C4-2B (cell line): ENCODE data around the gene PASD1.

Source experiments
- H3K27ac ChIP-seq: fragments of 450-650 bp; 2 replicates; pipeline ENCODE4 v1.5.1; 2017
- ZFX ChIP-seq: fragments of 450-650 bp; IDR thresholded peaks from 2 replicates; pipeline ENCODE4 v1.6.1; 2017
- TF ChIP-seq, protein P1 (sequence below): fragments of 450-650 bp; conservative IDR thresholded peaks from 2 replicates; pipeline ENCODE4 v1.5.1; 2017; ENCODE audit warnings: mild to moderate bottlenecking

Gene PASD1

GRCh38 chrX:151596282-151596681, 32.8 kb downstream of the PASD1 start:
- TF ChIP-seq, protein P1, sequence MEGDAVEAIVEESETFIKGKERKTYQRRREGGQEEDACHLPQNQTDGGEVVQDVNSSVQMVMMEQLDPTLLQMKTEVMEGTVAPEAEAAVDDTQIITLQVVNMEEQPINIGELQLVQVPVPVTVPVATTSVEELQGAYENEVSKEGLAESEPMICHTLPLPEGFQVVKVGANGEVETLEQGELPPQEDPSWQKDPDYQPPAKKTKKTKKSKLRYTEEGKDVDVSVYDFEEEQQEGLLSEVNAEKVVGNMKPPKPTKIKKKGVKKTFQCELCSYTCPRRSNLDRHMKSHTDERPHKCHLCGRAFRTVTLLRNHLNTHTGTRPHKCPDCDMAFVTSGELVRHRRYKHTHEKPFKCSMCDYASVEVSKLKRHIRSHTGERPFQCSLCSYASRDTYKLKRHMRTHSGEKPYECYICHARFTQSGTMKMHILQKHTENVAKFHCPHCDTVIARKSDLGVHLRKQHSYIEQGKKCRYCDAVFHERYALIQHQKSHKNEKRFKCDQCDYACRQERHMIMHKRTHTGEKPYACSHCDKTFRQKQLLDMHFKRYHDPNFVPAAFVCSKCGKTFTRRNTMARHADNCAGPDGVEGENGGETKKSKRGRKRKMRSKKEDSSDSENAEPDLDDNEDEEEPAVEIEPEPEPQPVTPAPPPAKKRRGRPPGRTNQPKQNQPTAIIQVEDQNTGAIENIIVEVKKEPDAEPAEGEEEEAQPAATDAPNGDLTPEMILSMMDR = no peak
- no peak for TF ChIP-seq ZFX
- H3K27ac ChIP-seq = no peak overlapping the region

- no peak for TF ChIP-seq ZFX
- TF ChIP-seq, protein P1 = no peak
- no peak overlapping the region for H3K27ac ChIP-seq
These were observed 41.5 kb downstream of the PASD1 start for GRCh38 chrX:151604931-151605330.

GRCh38 chrX:151609222-151609621, 45.7 kb downstream of the PASD1 start:
- TF ChIP-seq ZFX = no peak
- TF ChIP-seq, protein P1 = no peak

DNA sequence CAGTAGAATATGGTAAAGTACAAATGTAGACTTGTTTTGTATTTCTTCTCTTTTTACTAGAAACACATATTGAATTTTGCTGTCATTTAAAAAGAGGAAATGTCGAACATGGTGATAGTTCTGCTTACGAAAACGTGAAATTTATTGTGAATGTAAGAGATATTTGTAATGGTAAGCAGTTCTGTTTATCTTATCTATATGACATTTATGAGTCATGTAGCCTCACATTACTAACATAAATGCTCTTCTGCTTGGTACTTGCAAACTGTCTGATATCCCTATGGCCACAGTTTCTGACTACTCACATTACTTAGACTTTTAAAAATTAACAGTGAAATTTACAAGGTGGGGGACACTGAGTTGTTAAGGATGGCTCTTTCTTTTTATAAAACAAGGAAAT, 57.9 kb downstream of the PASD1 start:
- TF ChIP-seq, protein P1 = no peak
- TF ChIP-seq ZFX = no peak
- no peak overlapping the region for H3K27ac ChIP-seq

More at GRCh38 chrX:151609222-151609621, 45.7 kb downstream of the PASD1 start:
- no peak overlapping the region for H3K27ac ChIP-seq

DNA sequence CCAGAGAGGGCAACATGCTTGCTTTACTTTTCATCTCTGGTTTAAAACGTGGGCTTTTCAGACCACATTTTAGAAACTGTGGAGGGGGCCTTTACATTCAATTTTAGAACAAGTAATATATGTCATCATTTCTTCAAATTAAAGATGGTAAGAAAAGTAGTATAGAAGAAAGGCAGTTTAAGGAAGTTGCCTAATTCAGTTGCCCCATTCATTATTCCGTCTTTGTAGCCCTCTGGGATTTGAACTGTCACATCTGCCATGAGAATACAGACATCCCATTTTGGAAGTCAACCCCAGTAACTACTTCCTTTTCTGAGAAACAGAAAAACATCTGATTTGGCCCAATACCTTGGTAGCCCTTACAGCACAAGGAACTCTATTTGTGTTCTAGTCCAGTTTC, 61.2 kb downstream of the PASD1 start:
- TF ChIP-seq ZFX = no peak
- TF ChIP-seq, protein P1 = no peak
- no peak overlapping the region for H3K27ac ChIP-seq

- TF ChIP-seq, protein P1 = no peak
- no peak for TF ChIP-seq ZFX
- no peak overlapping the region for H3K27ac ChIP-seq
These were observed 68.3 kb downstream of the PASD1 start for GRCh38 chrX:151631822-151632221.

DNA sequence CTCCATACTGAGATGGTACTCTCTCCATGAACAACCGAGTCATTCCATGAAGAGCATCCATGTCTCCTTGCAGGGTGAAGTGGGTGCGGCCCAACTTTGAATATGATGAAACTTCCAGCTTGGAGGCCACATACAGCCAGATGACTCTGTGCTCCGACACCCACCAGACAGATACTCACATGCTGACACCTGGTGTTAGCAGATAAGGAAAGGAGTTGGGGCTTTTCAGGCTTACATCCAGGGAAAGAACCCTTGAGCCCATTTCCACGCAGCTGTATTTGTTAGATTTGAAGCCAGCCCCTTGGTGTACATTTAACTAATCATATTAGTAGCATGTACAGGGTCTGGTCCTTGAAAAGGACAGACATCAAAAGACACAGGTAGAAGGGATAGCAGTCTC, 69.7 kb downstream of the PASD1 start:
- no peak overlapping the region for H3K27ac ChIP-seq
- TF ChIP-seq, protein P1 = no peak
- TF ChIP-seq ZFX = no peak
